NCI-H748 (cell line): ENCODE results near the gene BORA.
"Not testable (repeated sequence)": the region's sequence is repeated elsewhere in the genome, so short reads cannot be mapped to it uniquely, and the experiment has no call there.

ENCODE experiments used
- DNase-seq: peaks from one replicate; lab custom pipeline; 2025; ENCODE audit not compliant: unreplicated experiment; lab: John Stamatoyannopoulos, UW

The BORA gene

GRCh38 chr13:72760189-72760588 is 32.5 kb downstream of the BORA start:
- no peak for DNase-seq

- no peak for DNase-seq
Observed at GRCh38 chr13:72763411-72763810, 35.7 kb downstream of the BORA start.

- DNase-seq: no peak
Observed at GRCh38 chr13:72774019-72774418, 46.3 kb downstream of the BORA start.

DNA sequence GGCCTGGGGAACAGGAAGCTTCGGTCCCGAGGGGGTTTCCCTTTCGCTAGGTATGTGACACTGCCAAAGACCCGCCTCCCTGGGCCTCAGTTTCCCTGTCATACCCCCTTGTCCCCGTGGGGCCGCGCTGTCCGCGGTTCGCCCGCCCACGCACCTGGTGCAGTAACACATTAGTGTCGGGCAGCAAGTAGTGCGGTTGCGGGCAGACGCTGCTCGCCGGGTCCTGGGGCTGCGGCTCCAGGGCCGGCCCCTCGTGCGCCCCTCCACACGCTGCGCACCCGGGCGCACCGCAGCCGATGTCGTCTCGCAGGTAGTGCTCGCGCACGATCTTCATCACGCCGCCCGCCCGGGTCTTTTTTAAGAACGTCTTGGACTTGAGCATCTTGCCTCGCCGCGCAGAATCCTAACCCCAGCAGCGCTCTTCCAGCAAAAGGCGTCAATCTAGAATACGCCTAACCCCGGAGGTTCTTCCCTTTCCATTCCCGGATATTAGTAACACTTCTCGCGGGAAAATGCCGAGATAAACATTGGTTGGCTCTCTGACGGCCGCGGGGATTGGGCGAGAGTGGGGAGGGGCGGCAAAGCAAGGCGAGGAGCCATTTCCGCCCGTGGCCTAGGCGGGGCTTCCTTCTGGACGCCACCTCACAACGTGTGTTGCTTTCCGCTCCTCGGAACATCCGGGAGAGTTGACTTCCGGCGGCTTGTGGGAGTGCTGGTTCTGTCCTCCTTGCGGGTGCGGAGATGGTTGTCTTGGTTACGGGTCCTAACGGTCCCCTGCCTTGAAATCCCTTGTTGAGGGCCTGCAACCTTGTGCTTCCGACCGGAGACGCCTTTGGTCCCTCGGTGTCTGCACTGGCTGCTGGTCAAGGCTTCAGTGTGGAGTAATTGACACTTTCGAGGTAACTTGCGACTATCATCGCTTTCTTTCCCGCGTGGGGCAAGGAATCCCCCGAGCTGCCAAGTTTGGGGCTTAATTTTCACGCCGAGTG is 54.0 kb downstream of the BORA start, which contains the start of the genes DIS3 and PIBF1:
TSS of gene DIS3 (minus strand) at position 450 of the 989 bp plus-strand sequence. CDS start at position 382, 68 bp downstream.
TSS of gene PIBF1 (plus strand) at position 683 of the 989 bp plus-strand sequence. CDS start 1,337 bp downstream, outside the sequence.
- peak; percentile 99 for DNase-seq

GRCh38 chr13:72782717-72783116 is 55.0 kb downstream of the BORA start:
- DNase-seq: peak; percentile 16

DNA sequence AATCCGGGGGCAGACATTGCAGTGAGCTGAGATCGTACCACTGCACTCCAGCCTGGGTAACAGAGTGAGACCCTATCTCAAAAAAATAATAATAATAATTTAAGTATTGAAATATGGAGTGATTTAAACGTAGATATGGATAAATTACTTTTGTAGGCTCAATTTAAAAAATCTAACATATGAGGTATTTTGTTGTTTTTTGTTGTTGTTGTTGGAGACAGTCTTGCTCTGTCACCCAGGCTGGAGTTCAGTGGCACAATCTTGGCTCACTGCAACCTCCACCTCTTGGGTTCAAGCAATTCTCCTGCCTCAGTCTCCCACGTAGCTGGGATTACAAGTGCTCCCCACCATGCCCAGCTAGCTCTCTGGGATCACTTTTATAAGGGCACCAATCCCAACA is 57.0 kb downstream of the BORA start:
- not testable (repeated sequence) for DNase-seq

DNA sequence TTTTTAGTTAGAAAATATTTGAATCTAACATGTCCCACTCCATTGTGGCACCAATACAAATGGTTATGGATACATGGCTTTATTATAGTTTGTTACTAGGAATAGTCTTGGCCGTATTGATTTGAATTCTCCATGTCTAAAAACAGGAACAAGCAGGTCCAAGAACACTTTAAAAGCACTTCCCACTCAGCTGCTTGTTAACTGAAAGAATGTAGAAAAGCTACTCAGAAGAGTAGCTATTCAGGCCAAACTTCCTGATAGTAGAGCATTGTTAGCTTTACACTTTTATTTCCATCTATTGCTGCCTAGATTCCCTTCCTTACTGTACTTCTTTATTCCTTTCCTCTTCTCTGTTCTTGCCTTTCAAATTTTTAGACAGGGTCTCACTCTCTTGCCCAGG is 61.1 kb downstream of the BORA start:
- DNase-seq: no peak

DNA sequence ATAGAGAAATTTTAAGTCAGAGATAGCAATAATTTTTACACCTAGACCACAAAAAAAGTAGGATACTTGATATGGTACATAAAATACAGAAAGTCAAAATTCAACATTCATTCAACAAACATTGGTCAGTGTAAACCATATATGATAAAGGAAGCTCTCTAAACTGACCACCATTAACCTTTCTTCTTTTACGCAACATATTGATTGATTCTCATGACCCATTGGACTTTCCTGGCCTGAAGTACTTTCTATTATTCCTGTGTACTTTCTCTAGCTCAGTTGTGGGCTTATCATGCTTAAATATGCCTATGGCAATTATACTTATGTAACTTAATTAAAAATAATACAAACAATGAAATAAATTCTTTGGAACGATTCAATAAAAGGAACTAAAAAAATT is 64.9 kb downstream of the BORA start:
- no peak for DNase-seq

DNA sequence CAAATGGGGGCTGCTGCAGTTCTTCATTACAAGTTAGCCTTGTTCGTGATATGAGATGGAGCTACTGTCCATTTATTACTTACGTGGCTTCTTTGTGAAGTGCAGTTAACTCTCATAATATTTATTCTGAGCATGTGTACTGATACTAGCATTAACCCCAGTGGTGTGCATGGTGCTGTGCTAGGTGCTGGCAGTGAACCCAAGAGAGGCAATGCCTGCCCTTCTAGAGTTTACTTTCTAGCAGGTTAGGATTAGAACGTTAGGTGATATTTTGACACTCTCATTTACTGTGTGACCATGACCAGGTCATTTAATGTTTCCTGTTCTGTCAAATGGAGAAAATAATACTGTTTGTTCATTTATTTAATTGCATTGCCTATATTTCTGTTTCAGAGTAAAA is 71.1 kb downstream of the BORA start:
- DNase-seq: no peak

GRCh38 chr13:72804301-72804700 is 76.6 kb downstream of the BORA start:
- DNase-seq: no peak
